Brain microvascular endothelial cell (primary cell): ENCODE measurements around the gene DLG1.

Source experiments
- DNase-seq: peaks from one replicate; pipeline ENCODE4 v3.0.0-alpha.2; 2020
- H3K27ac ChIP-seq: fragments of 250-450 bp; sonication (Bioruptor Pico); 2 replicates; pipeline ENCODE4 v1.5.1; 2020; ENCODE audit warnings: mild to moderate bottlenecking, moderate library complexity
- H3K27me3 ChIP-seq: fragments of 250-450 bp; sonication (Bioruptor Pico); replicated peaks from 2 replicates; pipeline ENCODE4 v1.5.1; 2020; ENCODE audit warnings: mild to moderate bottlenecking
- H3K36me3 ChIP-seq: fragments of 250-450 bp; sonication (Bioruptor Pico); replicated peaks from 2 replicates; pipeline ENCODE4 v1.5.1; 2020; ENCODE audit warnings: mild to moderate bottlenecking
- H3K4me3 ChIP-seq: 2 replicates; pipeline ENCODE4 v1.5.1; 2011; ENCODE audit warnings: low read depth, mild to moderate bottlenecking, control low read depth, low read length, moderate library complexity
- in situ Hi-C: cut with HindIII; loops from 2 replicates; pipeline ENCODE4 v1.10.0; 2017; ENCODE audit warnings: low sequenced_read_pairs, low pct_ligation_motif_present
- TF ChIP-seq, protein P1 (sequence below): IDR thresholded peaks from 2 replicates; pipeline ENCODE4 v1.5.1; 2011; ENCODE audit warnings: low read depth, mild to moderate bottlenecking, moderate library complexity, low read length, control low read depth, inconsistent platforms; ENCODE audit errors: missing control alignments

DLG1 gene

GRCh38 chr3:197025736-197026480 is 272.5 kb downstream of the DLG1 start:
- Histone ChIP-seq H3K36me3 (no peaks in the 10 kb centered on the region), H3K4me3 (no peak overlapping the region), H3K27ac (no peak overlapping the region), H3K27me3 (no peaks in the 10 kb centered on the region)
- in situ Hi-C loops, result no loop called here
- TF ChIP-seq, protein P1, sequence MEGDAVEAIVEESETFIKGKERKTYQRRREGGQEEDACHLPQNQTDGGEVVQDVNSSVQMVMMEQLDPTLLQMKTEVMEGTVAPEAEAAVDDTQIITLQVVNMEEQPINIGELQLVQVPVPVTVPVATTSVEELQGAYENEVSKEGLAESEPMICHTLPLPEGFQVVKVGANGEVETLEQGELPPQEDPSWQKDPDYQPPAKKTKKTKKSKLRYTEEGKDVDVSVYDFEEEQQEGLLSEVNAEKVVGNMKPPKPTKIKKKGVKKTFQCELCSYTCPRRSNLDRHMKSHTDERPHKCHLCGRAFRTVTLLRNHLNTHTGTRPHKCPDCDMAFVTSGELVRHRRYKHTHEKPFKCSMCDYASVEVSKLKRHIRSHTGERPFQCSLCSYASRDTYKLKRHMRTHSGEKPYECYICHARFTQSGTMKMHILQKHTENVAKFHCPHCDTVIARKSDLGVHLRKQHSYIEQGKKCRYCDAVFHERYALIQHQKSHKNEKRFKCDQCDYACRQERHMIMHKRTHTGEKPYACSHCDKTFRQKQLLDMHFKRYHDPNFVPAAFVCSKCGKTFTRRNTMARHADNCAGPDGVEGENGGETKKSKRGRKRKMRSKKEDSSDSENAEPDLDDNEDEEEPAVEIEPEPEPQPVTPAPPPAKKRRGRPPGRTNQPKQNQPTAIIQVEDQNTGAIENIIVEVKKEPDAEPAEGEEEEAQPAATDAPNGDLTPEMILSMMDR, result no peak
- no peak for DNase-seq

DNA sequence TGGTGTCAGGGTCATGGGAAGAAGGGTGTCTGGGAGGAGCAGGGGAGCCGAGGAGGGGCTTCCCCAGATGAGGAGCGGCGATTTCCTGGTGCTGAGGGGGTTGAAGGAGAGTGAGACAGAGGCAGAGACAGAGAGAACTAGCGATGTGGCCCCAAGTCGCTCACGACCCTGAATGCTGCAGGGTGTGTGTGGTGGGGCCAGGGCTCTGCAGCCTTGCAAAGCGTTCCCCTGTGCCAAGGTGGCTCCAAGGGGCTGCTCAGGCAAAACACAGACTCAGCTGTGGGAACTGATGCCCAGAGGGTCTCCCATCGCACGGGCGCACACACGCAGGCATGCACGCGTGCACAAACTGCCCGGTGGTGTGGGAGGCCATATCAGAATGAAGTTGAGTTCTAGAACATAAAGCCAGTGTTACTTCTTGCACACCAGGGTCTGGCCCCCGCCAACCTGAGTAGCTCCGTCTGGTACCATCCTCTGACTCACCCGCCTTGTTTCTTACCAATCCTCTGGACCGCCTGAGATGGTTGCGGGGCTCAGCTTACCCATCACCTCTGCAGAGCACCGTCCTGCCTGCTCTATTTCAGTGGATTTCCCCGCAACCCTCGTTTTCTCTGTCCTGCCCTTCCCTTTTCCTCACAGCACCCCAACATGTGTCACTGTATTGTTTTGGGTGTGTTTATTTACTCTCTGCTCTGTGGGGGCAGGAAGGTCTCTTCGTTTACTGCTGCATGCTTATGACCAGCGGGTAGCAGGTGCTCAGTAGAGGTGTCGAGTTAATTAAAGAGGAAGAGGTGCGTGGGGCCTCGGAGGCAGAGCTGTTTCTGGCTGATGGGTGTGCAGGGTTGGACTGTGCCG is 273.3 kb downstream of the DLG1 start:
- no peak overlapping the region for H3K27ac ChIP-seq

DNA sequence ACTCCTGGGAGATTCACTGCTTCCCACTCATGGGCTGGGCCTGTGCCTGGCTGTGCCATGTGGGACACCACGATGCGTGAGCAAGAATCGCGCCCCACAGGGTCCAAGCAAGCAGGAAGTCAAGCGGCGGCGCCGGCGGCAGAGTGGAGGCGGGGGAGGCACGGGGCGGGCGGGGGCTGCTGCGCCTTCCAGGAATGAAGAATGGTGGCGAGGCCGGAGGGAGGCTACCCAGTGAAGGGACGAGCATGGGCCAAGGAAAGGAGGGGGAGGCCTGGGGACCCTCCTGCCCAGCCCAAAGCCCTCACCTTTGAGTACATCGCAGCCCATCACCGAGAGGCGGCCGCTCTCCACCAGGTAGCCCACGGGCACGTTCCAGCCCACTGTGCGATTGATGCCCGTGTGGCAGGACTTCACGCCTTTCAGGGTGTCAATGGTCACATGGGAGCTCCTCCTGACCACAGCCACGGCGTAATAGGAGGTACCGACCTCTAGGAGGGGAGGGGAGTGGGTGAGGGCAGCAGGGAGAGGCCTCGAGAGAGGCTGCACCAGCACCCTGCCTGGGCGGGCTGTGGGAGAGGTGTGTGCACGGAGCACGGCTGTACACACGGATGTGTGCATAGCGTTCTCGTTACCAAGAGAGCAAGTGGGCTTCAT is 274.3 kb downstream of the DLG1 start:
- H3K27ac ChIP-seq, result no peak overlapping the region
- no peak overlapping the region for H3K4me3 ChIP-seq
- TF ChIP-seq, protein P1, result no peak
- in situ Hi-C loops, result no loop called here
- DNase-seq, result no peak
- H3K27me3 ChIP-seq, result no peaks in the 10 kb centered on the region
- no peaks in the 10 kb centered on the region for H3K36me3 ChIP-seq

More for the DNA sequence above, 273.3 kb downstream of the DLG1 start:
- DNase-seq, result no peak
- in situ Hi-C loops, result no loop called here
- no peaks in the 10 kb centered on the region for H3K36me3 ChIP-seq
- H3K4me3 ChIP-seq, result no peak overlapping the region
- TF ChIP-seq, protein P1, result no peak
- H3K27me3 ChIP-seq, result no peaks in the 10 kb centered on the region

GRCh38 chr3:197023241-197023997 is 275.0 kb downstream of the DLG1 start:
- Histone ChIP-seq H3K27ac (no peak overlapping the region), H3K27me3 (no peaks in the 10 kb centered on the region), H3K4me3 (no peak overlapping the region), H3K36me3 (no peaks in the 10 kb centered on the region)
- TF ChIP-seq, protein P1, result no peak
- no peak for DNase-seq
- in situ Hi-C loops, result no loop called here

DNA sequence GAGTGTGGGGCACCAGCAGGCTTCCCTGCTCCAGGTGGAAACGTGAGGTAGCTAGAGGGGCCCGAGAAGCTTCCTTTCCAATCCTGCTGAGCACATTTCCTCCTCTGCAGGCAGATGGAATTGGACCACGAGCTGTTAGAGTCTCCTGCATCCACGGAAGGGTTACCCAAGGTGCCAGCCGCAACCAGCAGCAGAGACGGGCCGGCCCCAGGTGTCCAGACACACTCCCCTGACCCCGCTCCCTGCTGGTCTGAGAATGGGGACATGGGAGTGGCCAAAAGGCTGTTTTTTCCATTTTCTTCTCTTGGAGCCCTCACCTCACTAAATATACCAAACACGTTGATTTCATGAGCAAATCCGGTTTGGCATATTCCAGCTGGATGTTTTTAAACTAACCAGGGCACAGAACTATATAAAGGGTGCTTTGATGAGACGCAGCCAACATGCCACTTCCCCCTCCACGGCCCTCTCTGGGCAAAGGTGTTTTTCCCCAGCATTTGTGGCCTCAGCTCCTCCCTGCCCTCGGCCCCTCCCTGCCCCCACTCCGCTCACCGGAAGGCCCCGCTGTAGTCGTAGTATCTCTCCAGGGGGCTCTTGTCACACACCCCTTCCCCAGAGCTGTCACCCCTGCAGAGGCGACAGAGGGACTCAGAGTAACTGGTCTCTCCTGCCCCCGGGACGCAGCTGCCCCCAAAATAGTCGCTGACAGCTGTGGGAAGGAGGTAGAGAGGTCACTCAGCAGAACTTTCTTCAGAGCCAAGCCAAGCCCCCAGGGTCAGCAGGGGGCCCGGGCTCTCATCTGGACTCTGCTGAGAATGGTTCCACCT is 275.8 kb downstream of the DLG1 start:
- in situ Hi-C loops, result no loop called here

More for the DNA sequence above, 275.8 kb downstream of the DLG1 start:
- TF ChIP-seq, protein P1, result no peak
- DNase-seq, result no peak
- no peaks in the 10 kb centered on the region for H3K36me3 ChIP-seq
- H3K27me3 ChIP-seq, result no peaks in the 10 kb centered on the region
- H3K4me3 ChIP-seq, result no peak overlapping the region
- H3K27ac ChIP-seq, result no peak overlapping the region
